Nephron (organoid): ENCODE measurements around the gene WBP2.
"Not testable (repeated sequence)": the region's sequence is repeated elsewhere in the genome, so short reads cannot be mapped to it uniquely, and the experiment has no call there.

Source experiments
- H3K27ac Mint-ChIP-seq, 3 experiments: 2 replicates each; pipeline ENCODE4 v1.8.0; 2020; ENCODE audit warnings: mixed read lengths in 3 of 3, mild to moderate bottlenecking in 2 of 3, moderate library complexity in 1 of 3
- H3K27me3 Mint-ChIP-seq: 2 replicates; pipeline ENCODE4 v1.8.0; 2021; ENCODE audit warnings: low read depth, mild to moderate bottlenecking, moderate library complexity, mixed read lengths
- H3K36me3 Mint-ChIP-seq: 2 replicates; pipeline ENCODE4 v1.8.0; 2020; ENCODE audit warnings: low read depth, mixed read lengths
- H3K4me1 Mint-ChIP-seq: 2 replicates; pipeline ENCODE4 v1.8.0; 2020; ENCODE audit warnings: mixed read lengths
- H3K4me3 Mint-ChIP-seq, 3 experiments: 2 replicates each; pipeline ENCODE4 v1.8.0; 2020; ENCODE audit warnings: mild to moderate bottlenecking in 3 of 3, mixed read lengths in 3 of 3, moderate library complexity in 2 of 3
- H3K9me3 Mint-ChIP-seq: 2 replicates; pipeline ENCODE4 v1.8.0; 2020; ENCODE audit warnings: mixed read lengths
- CTCF ChIP-seq, 3 experiments: fragments of 200-600 bp; sonication (generic); IDR thresholded peaks; one replicate each; pipeline ENCODE4 v1.5.0; 2021; ENCODE audit warnings: antibody characterized with exemption in 3 of 3; ENCODE audit not compliant: unreplicated experiment in 3 of 3

WBP2 gene

GRCh38 chr17:75813081-75814020 lies 41.8 kb downstream of the WBP2 start:
- Mint-ChIP-seq H3K27ac (peak overlapping the region in 1 of 3 experiments; percentile 68), H3K4me1 (peaks cover 5% of the 10 kb centered on the region), H3K4me3 (no peak overlapping the region), H3K36me3 (peaks cover 44% of the 10 kb centered on the region), H3K27me3 (no peaks in the 10 kb centered on the region), H3K9me3 (no peaks in the 10 kb centered on the region)
- no peak for TF ChIP-seq CTCF (IDR thresholded peaks at IDR 0.05; ENCODE audit: unreplicated experiment in 3 of 3)

GRCh38 chr17:75812096-75813013 lies 42.8 kb downstream of the WBP2 start:
- no peaks in the 10 kb centered on the region for H3K27me3 Mint-ChIP-seq
- peaks cover 39% of the 10 kb centered on the region for H3K36me3 Mint-ChIP-seq
- peak overlapping the region in 1 of 3 experiments; percentile 68 for H3K27ac Mint-ChIP-seq
- no peak for TF ChIP-seq CTCF (IDR thresholded peaks at IDR 0.05; ENCODE audit: unreplicated experiment in 3 of 3)
- H3K4me1 Mint-ChIP-seq = peaks cover 6% of the 10 kb centered on the region
- no peaks in the 10 kb centered on the region for H3K9me3 Mint-ChIP-seq
- no peak overlapping the region for H3K4me3 Mint-ChIP-seq

GRCh38 chr17:75811174-75811573 lies 44.0 kb downstream of the WBP2 start:
- Mint-ChIP-seq H3K9me3 (no peaks in the 10 kb centered on the region), H3K27me3 (no peaks in the 10 kb centered on the region), H3K4me3 (no peak overlapping the region), H3K36me3 (peaks cover 28% of the 10 kb centered on the region), H3K4me1 (peaks cover 6% of the 10 kb centered on the region), H3K27ac (no peak overlapping the region)
- TF ChIP-seq CTCF (IDR thresholded peaks at IDR 0.05; ENCODE audit: unreplicated experiment in 3 of 3) = no peak

- not testable (repeated sequence) for H3K4me1 Mint-ChIP-seq, H3K9me3 Mint-ChIP-seq, H3K27ac Mint-ChIP-seq, H3K4me3 Mint-ChIP-seq, H3K27me3 Mint-ChIP-seq
- H3K36me3 Mint-ChIP-seq = peaks cover 26% of the 10 kb centered on the region
Measured at GRCh38 chr17:75810756-75811155, 44.4 kb downstream of the WBP2 start.

- peaks cover 30% of the 10 kb centered on the region for H3K36me3 Mint-ChIP-seq
- H3K4me1 Mint-ChIP-seq = peaks cover 6% of the 10 kb centered on the region
Measured at GRCh38 chr17:75810216-75810615, 44.9 kb downstream of the WBP2 start.

More at GRCh38 chr17:75810216-75810615, 44.9 kb downstream of the WBP2 start:
- H3K4me3 Mint-ChIP-seq = no peak overlapping the region
- H3K27me3 Mint-ChIP-seq = no peaks in the 10 kb centered on the region
- TF ChIP-seq CTCF (IDR thresholded peaks at IDR 0.05; ENCODE audit: unreplicated experiment in 3 of 3) = no peak
- H3K27ac Mint-ChIP-seq = no peak overlapping the region
- H3K9me3 Mint-ChIP-seq = no peaks in the 10 kb centered on the region
